HEK293 (cell line): ENCODE measurements around the gene MTCP1.

Experiments
- CTCF ChIA-PET: fragments of 350-600 bp; formaldehyde crosslinking; extraction: SDS; loops from one replicate; lab custom pipeline; 2021; ENCODE audit warnings: antibody characterized with exemption; lab: Yijun Ruan, JAX
- POLR2A ChIA-PET: fragments of 300-600 bp; formaldehyde crosslinking; extraction: SDS; loops from one replicate; lab custom pipeline; 2020; ENCODE audit warnings: antibody characterized with exemption, inconsistent platforms; lab: Yijun Ruan, JAX
- H3K27ac ChIP-seq: fragments of 200-500 bp; sonication (Bioruptor generic); 2 replicates; pipeline ENCODE4 v1.5.1; 2014; ENCODE audit warnings: low read depth, low read length, control low read depth, inconsistent platforms; ENCODE audit errors: extremely low read depth
- H3K36me3 ChIP-seq, 2 experiments: fragments of 200-500 bp in 1 of 2; sonication (Bioruptor generic) in 1 of 2; 1 replicate in 1 of 2; 2 replicates in 1 of 2; pipeline ENCODE4 v1.5.1; 2014 to 2017; ENCODE audit warnings: inconsistent platforms in 2 of 2, low read length in 2 of 2; ENCODE audit not compliant: control insufficient read depth in 2 of 2, insufficient read depth in 1 of 2
- H3K4me1 ChIP-seq: fragments of 200-500 bp; sonication (Bioruptor generic); 2 replicates; pipeline ENCODE4 v1.5.1; 2014; ENCODE audit warnings: mild to moderate bottlenecking, low read length, inconsistent platforms; ENCODE audit not compliant: control insufficient read depth, insufficient read depth
- H3K4me3 ChIP-seq: 2 replicates; pipeline ENCODE4 v1.5.1; 2011; ENCODE audit warnings: low read depth, mild to moderate bottlenecking, control low read depth, low read length, moderate library complexity
- H3K9me3 ChIP-seq: fragments of 200-500 bp; sonication (Bioruptor generic); 2 replicates; pipeline ENCODE4 v1.5.1; 2014; ENCODE audit warnings: low read depth, low read length, inconsistent platforms; ENCODE audit not compliant: control insufficient read depth, insufficient read depth
- FEZF1 ChIP-seq: fragments of 450-650 bp; formaldehyde crosslinking; IDR thresholded peaks from 2 replicates; pipeline ENCODE4 v1.5.1; 2016; ENCODE audit warnings: missing biosample characterization, missing genetic modification characterization
- HOXC10 ChIP-seq: sonication (generic); formaldehyde crosslinking; IDR thresholded peaks from 2 replicates; pipeline ENCODE4 v1.8.1; 2023; ENCODE audit warnings: mild to moderate bottlenecking, missing genetic modification reagents
- PRDM1 ChIP-seq: fragments of 450-650 bp; formaldehyde crosslinking; IDR thresholded peaks from 2 replicates; pipeline ENCODE4; 2016; ENCODE audit warnings: missing biosample characterization, missing genetic modification characterization
- SALL2 ChIP-seq: fragments of 450-650 bp; formaldehyde crosslinking; IDR thresholded peaks from 2 replicates; pipeline ENCODE4 v1.5.0; 2017; ENCODE audit warnings: missing biosample characterization, mild to moderate bottlenecking, missing genetic modification characterization, borderline replicate concordance
- SCRT1 ChIP-seq: fragments of 450-650 bp; formaldehyde crosslinking; IDR thresholded peaks from 2 replicates; pipeline ENCODE4 v1.5.1; 2016; ENCODE audit warnings: missing biosample characterization, missing genetic modification characterization, borderline replicate concordance
- SCRT2 ChIP-seq: fragments of 450-650 bp; formaldehyde crosslinking; IDR thresholded peaks from 2 replicates; pipeline ENCODE4 v1.5.1; 2016; ENCODE audit warnings: missing biosample characterization, missing genetic modification characterization
- SP2 ChIP-seq: fragments of 450-650 bp; formaldehyde crosslinking; IDR thresholded peaks from 2 replicates; pipeline ENCODE4 v1.5.1; 2016; ENCODE audit warnings: missing biosample characterization, missing genetic modification characterization
- SP3 ChIP-seq: fragments of 450-650 bp; formaldehyde crosslinking; IDR thresholded peaks from 2 replicates; pipeline ENCODE4 v1.5.1; 2016; ENCODE audit warnings: missing biosample characterization, missing genetic modification characterization
- SP7 ChIP-seq: fragments of 450-650 bp; formaldehyde crosslinking; IDR thresholded peaks from 2 replicates; pipeline ENCODE4 v1.5.1; 2016; ENCODE audit warnings: missing biosample characterization, missing genetic modification characterization
- YY2 ChIP-seq: fragments of 450-650 bp; formaldehyde crosslinking; IDR thresholded peaks from 2 replicates; pipeline ENCODE4 v1.5.1; 2016; ENCODE audit warnings: missing biosample characterization, missing genetic modification characterization
- ZBTB17 ChIP-seq: fragments of 450-650 bp; formaldehyde crosslinking; IDR thresholded peaks from 2 replicates; pipeline ENCODE4 v1.5.1; 2016; ENCODE audit warnings: missing biosample characterization, missing genetic modification characterization
- ZBTB44 ChIP-seq: fragments of 450-650 bp; IDR thresholded peaks from 2 replicates; pipeline ENCODE4 v1.5.1; 2018; ENCODE audit warnings: missing biosample characterization, mild to moderate bottlenecking, missing genetic modification characterization
- ZFP37 ChIP-seq: fragments of 450-650 bp; formaldehyde crosslinking; IDR thresholded peaks from 2 replicates; pipeline ENCODE4 v1.5.1; 2016; ENCODE audit warnings: missing biosample characterization, missing genetic modification characterization
- ZFP41 ChIP-seq: fragments of 450-650 bp; formaldehyde crosslinking; IDR thresholded peaks from 2 replicates; pipeline ENCODE4 v1.5.1; 2016; ENCODE audit warnings: missing biosample characterization, missing genetic modification characterization, borderline replicate concordance
- ZFP69B ChIP-seq: fragments of 450-650 bp; formaldehyde crosslinking; IDR thresholded peaks from 2 replicates; pipeline ENCODE4 v1.5.1; 2016; ENCODE audit warnings: missing biosample characterization, missing genetic modification characterization
- ZNF10 ChIP-seq: fragments of 450-650 bp; formaldehyde crosslinking; IDR thresholded peaks from 2 replicates; pipeline ENCODE4 v1.5.1; 2017; ENCODE audit warnings: missing biosample characterization, missing genetic modification characterization
- ZNF138 ChIP-seq: fragments of 450-650 bp; formaldehyde crosslinking; IDR thresholded peaks from 2 replicates; pipeline ENCODE4 v1.5.1; 2016; ENCODE audit warnings: missing biosample characterization, missing genetic modification characterization, borderline replicate concordance
- ZNF18 ChIP-seq: fragments of 450-650 bp; formaldehyde crosslinking; IDR thresholded peaks from 2 replicates; pipeline ENCODE4 v1.5.1; 2016; ENCODE audit warnings: missing biosample characterization, missing genetic modification characterization
- ZNF302 ChIP-seq: fragments of 450-650 bp; formaldehyde crosslinking; IDR thresholded peaks from 2 replicates; pipeline ENCODE4 v1.5.1; 2016; ENCODE audit warnings: missing biosample characterization, missing genetic modification characterization, low read depth
- ZNF501 ChIP-seq: fragments of 450-650 bp; formaldehyde crosslinking; IDR thresholded peaks from 2 replicates; pipeline ENCODE4 v1.5.1; 2016; ENCODE audit warnings: missing biosample characterization, missing genetic modification characterization
- ZNF510 ChIP-seq: fragments of 450-650 bp; formaldehyde crosslinking; IDR thresholded peaks from 2 replicates; pipeline ENCODE4 v1.5.1; 2018; ENCODE audit warnings: mild to moderate bottlenecking, missing genetic modification characterization, missing biosample characterization; ENCODE audit not compliant: insufficient replicate concordance
- ZNF514 ChIP-seq: fragments of 450-650 bp; formaldehyde crosslinking; IDR thresholded peaks from 2 replicates; pipeline ENCODE4 v1.5.1; 2016; ENCODE audit warnings: missing biosample characterization, missing genetic modification characterization
- ZNF677 ChIP-seq: fragments of 450-650 bp; IDR thresholded peaks from 2 replicates; pipeline ENCODE4 v1.5.0; 2018; ENCODE audit warnings: missing biosample characterization, mild to moderate bottlenecking, missing genetic modification characterization, moderate library complexity
- ZNF777 ChIP-seq: fragments of 450-650 bp; formaldehyde crosslinking; IDR thresholded peaks from 2 replicates; pipeline ENCODE4 v1.5.1; 2017; ENCODE audit warnings: missing biosample characterization, missing genetic modification characterization, borderline replicate concordance
- ZNF785 ChIP-seq: fragments of 450-650 bp; formaldehyde crosslinking; IDR thresholded peaks from 2 replicates; pipeline ENCODE4 v1.5.1; 2016; ENCODE audit warnings: missing biosample characterization, missing genetic modification characterization

The MTCP1 gene

GRCh38 chrX:155031657-155032056, 39.3 kb downstream of the MTCP1 start (continued):
- no peak for TF ChIP-seq ZNF18

- CTCF ChIA-PET, result interaction anchor here (2.5 kb wide), 1 partner anchor 20 kb away, joined by 6 read pairs; no protein-coding TSS in a partner anchor
- Histone ChIP-seq H3K9me3 (no peaks in the 10 kb centered on the region), H3K27ac (no peak overlapping the region), H3K4me1 (peaks cover 2% of the 10 kb centered on the region; the same call in 1 of the 2 replicates), H3K4me3 (no peak overlapping the region), H3K36me3 (peaks cover 0 to 6% of the 10 kb centered on the region in 2 experiments; a peak in 2 of 3 replicates)
- TF ChIP-seq PRDM1 (tag by site-specific recombination) (peak; percentile 68), ZNF777 (tag by site-specific recombination) (no peak), ZFP41 (tag by site-specific recombination) (no peak), SP3 (tag by site-specific recombination) (peak; percentile 56), SP2 (tag by site-specific recombination) (peak; percentile 48), ZBTB17 (tag by site-specific recombination) (peak; percentile 34)
- POLR2A ChIA-PET, result interaction anchor here (0.7 kb wide), 1 partner anchor 319 kb away, joined by 5 read pairs; no protein-coding TSS in a partner anchor
These were observed 42.1 kb downstream of the MTCP1 start for GRCh38 chrX:155028877-155029291.

GRCh38 chrX:155028129-155028528, 42.8 kb downstream of the MTCP1 start:
- ChIA-PET CTCF (interaction anchor here (1.7 to 2.5 kb wide), 2 partner anchors 20 to 29 kb away, joined by 4 to 6 read pairs; no protein-coding TSS in a partner anchor), POLR2A (no interaction called here)
- Histone ChIP-seq H3K4me3 (peak overlapping the region; percentile 72), H3K4me1 (peaks cover 2% of the 10 kb centered on the region; the same call in 1 of the 2 replicates), H3K9me3 (no peaks in the 10 kb centered on the region), H3K36me3 (no peaks in the 10 kb centered on the region; a peak in 1 of 3 replicates), H3K27ac (no peak overlapping the region; the same call in 1 of the 2 replicates)
- TF ChIP-seq ZNF138 (tag by site-specific recombination) (no peak), ZNF302 (tag by site-specific recombination) (no peak), SCRT2 (tag by site-specific recombination) (peak; percentile 96), ZNF510 (tag by site-specific recombination) (no peak), SALL2 (tag by site-specific recombination) (no peak), SCRT1 (tag by site-specific recombination) (peak; percentile 91), ZNF785 (tag by site-specific recombination) (no peak), ZNF677 (tag by site-specific recombination) (no peak)

GRCh38 chrX:155027509-155028066, 43.3 kb downstream of the MTCP1 start:
- H3K9me3 ChIP-seq, result no peaks in the 10 kb centered on the region
- ChIA-PET POLR2A (interaction anchor here (0.7 to 1.4 kb wide), 6 partner anchors 9 to 48 kb away, joined by 3 to 5 read pairs (median 4); partner anchors contain the start of gene BRCC3), CTCF (interaction anchor here (0.6 to 2.5 kb wide), 3 partner anchors 21 to 30 kb away, joined by 4 to 6 read pairs (median 4); no protein-coding TSS in a partner anchor)
- TF ChIP-seq ZFP69B (tag by site-specific recombination) (no peak), ZNF501 (tag by site-specific recombination) (0 out of 2 replicates have a peak, but pooled peaks have one; percentile 3), ZBTB44 (no peak), ZNF514 (tag by site-specific recombination) (no peak), SP7 (tag by site-specific recombination) (peak; percentile 1), ZFP37 (tag by site-specific recombination) (no peak), YY2 (no peak), FEZF1 (tag by site-specific recombination) (0 out of 2 replicates have a peak, but pooled peaks have one; percentile 72), ZNF10 (tag by site-specific recombination) (no peak), HOXC10 (no peak)
- peak overlapping the region; percentile 99 for H3K27ac ChIP-seq
- H3K36me3 ChIP-seq, result no peaks in the 10 kb centered on the region; a peak in 1 of 3 replicates
- H3K4me3 ChIP-seq, result peak overlapping the region; percentile 72
- peaks cover 2% of the 10 kb centered on the region; the same call in 1 of the 2 replicates for H3K4me1 ChIP-seq
